ENCODE results near the gene SLC39A7. TPM values are rescaled to one million over a fixed set of nuclear protein-coding genes. Genes with fewer than 3 reads are reported as not detected.

The SLC39A7 gene
- polyA plus RNA-seq, 4 donors, result 38.9 to 162 (median 79.1) TPM

GRCh38 chr6:33251395-33252012 lies 50.8 kb downstream of the SLC39A7 start:
- 83 to 91% (median 84%) methylated on average over 6 of the region's 6 CpGs for WGBS, 3 donors
- no peak overlapping the region for H3K27ac ChIP-seq (ENCODE audit: low read depth in 1 of 3, low read length in 2 of 3)
- peaks cover 0 to 21% (median 0%) of the 10 kb centered on the region in 3 donors for H3K36me3 ChIP-seq (ENCODE audit: control insufficient read depth in 3 of 3, insufficient read depth in 2 of 3, low read depth in 1 of 3, low read length in 3 of 3)
- DNase-seq, result no peak
- no peak for FAIRE-seq
- peaks cover 0 to 13% (median 0%) of the 10 kb centered on the region in 3 donors for H3K27me3 ChIP-seq (ENCODE audit: control insufficient read depth in 3 of 3, insufficient read depth in 3 of 3, low read length in 3 of 3)
- H3K9me3 ChIP-seq (ENCODE audit: control insufficient read depth in 2 of 2, insufficient read depth in 1 of 2, low read depth in 1 of 2, low read length in 1 of 2), result no peaks in the 10 kb centered on the region
- H3K4me3 ChIP-seq (ENCODE audit: low read depth in 1 of 3, low read length in 3 of 3), result no peak overlapping the region
- peaks cover 3 to 20% (median 3%) of the 10 kb centered on the region in 3 donors for H3K4me1 ChIP-seq (ENCODE audit: control insufficient read depth in 3 of 3, insufficient read depth in 2 of 3, low read depth in 1 of 3, low read length in 2 of 3)

GRCh38 chr6:33252759-33253158 lies 52.1 kb downstream of the SLC39A7 start:
- no peak overlapping the region for H3K4me3 ChIP-seq (ENCODE audit: low read depth in 1 of 3, low read length in 3 of 3)
- DNase-seq (no peak), FAIRE-seq (no peak)
- peaks cover 3 to 20% (median 3%) of the 10 kb centered on the region in 3 donors for H3K4me1 ChIP-seq (ENCODE audit: control insufficient read depth in 3 of 3, insufficient read depth in 2 of 3, low read depth in 1 of 3, low read length in 2 of 3)
- H3K27ac ChIP-seq (ENCODE audit: low read depth in 1 of 3, low read length in 2 of 3), result no peak overlapping the region
- no peaks in the 10 kb centered on the region for H3K9me3 ChIP-seq (ENCODE audit: control insufficient read depth in 2 of 2, insufficient read depth in 1 of 2, low read depth in 1 of 2, low read length in 1 of 2)
- peaks cover 0 to 30% (median 0%) of the 10 kb centered on the region in 3 donors for H3K36me3 ChIP-seq (ENCODE audit: control insufficient read depth in 3 of 3, insufficient read depth in 2 of 3, low read depth in 1 of 3, low read length in 3 of 3)
- peaks cover 0 to 4% (median 0%) of the 10 kb centered on the region in 3 donors for H3K27me3 ChIP-seq (ENCODE audit: control insufficient read depth in 3 of 3, insufficient read depth in 3 of 3, low read length in 3 of 3)

Other genes starting within 250 kb of the SLC39A7 start
- gene HLA-DMA, start 247.8 kb upstream of the SLC39A7 start, polyA plus RNA-seq, result 100 to 1,000 TPM in 1 of 4 donors, 10 to 100 TPM in 3; 24.5 to 111 (median 68.5) TPM
- 100 to 1,000 TPM in 1 of 4 donors, 10 to 100 TPM in 3; 76.2 to 201 (median 90.6) TPM for gene BRD2, start 232.3 kb upstream of the SLC39A7 start, polyA plus RNA-seq
- 1 to 10 TPM in 2 of 4 donors, under 1 TPM in 2; 0.22 to 7.2 (median 3.3) TPM for gene HLA-DOA, start 191.3 kb upstream of the SLC39A7 start, polyA plus RNA-seq
- 100 to 1,000 TPM in 1 of 4 donors, 10 to 100 TPM in 2, 1 to 10 TPM in 1; 9.4 to 179 (median 59.4) TPM for gene HLA-DPA1, start 127.2 kb upstream of the SLC39A7 start, polyA plus RNA-seq
- 100 to 1,000 TPM in 1 of 4 donors, 10 to 100 TPM in 3; 14.3 to 150 (median 74.4) TPM for gene HLA-DPB1, start 124.9 kb upstream of the SLC39A7 start, polyA plus RNA-seq
- 1 to 10 TPM in 1 of 4 donors, under 1 TPM in 3; 0.27 to 7.5 (median 0.62) TPM for gene COL11A2, start 8.4 kb upstream of the SLC39A7 start, polyA plus RNA-seq
- 10 to 100 TPM; 26.3 to 43.2 (median 30.8) TPM for gene RXRB, start 202 bp upstream of the SLC39A7 start, polyA plus RNA-seq
- gene HSD17B8, start 3.8 kb downstream of the SLC39A7 start, polyA plus RNA-seq, result 10 to 100 TPM; 30.9 to 46.1 (median 33.0) TPM
- gene RING1, start 7.6 kb downstream of the SLC39A7 start, polyA plus RNA-seq, result 10 to 100 TPM; 30.4 to 46.7 (median 41.8) TPM
- 10 to 100 TPM; 23.8 to 60.3 (median 48.0) TPM for gene VPS52, start 71.0 kb downstream of the SLC39A7 start, polyA plus RNA-seq
- 1,000 to 10,000 TPM; 2,947 to 6,778 (median 4,959) TPM for gene RPS18, start 71.2 kb downstream of the SLC39A7 start, polyA plus RNA-seq
- 10 to 100 TPM in 3 of 4 donors, 1 to 10 TPM in 1; 6.9 to 15.4 (median 12.7) TPM for gene B3GALT4, start 76.3 kb downstream of the SLC39A7 start, polyA plus RNA-seq
- gene WDR46, start 88.4 kb downstream of the SLC39A7 start, polyA plus RNA-seq, result 10 to 100 TPM; 39.4 to 60.5 (median 43.5) TPM
- gene PFDN6, start 88.7 kb downstream of the SLC39A7 start, polyA plus RNA-seq, result 100 to 1,000 TPM in 3 of 4 donors, 10 to 100 TPM in 1; 83.9 to 183 (median 147) TPM
- gene RGL2, start 98.1 kb downstream of the SLC39A7 start, polyA plus RNA-seq, result 10 to 100 TPM; 13.2 to 69.8 (median 25.2) TPM
- 10 to 100 TPM; 33.8 to 85.2 (median 55.6) TPM for gene TAPBP, start 113.2 kb downstream of the SLC39A7 start, polyA plus RNA-seq
- gene ZBTB22, start 116.9 kb downstream of the SLC39A7 start, polyA plus RNA-seq, result 10 to 100 TPM; 10.7 to 17.2 (median 13.8) TPM
- 10 to 100 TPM; 19.5 to 34.7 (median 28.4) TPM for gene DAXX, start 122.1 kb downstream of the SLC39A7 start, polyA plus RNA-seq
- 10 to 100 TPM in 2 of 4 donors, 1 to 10 TPM in 2; 3.1 to 23.2 (median 10.7) TPM for gene KIFC1, start 191.0 kb downstream of the SLC39A7 start, polyA plus RNA-seq
- gene PHF1, start 210.1 kb downstream of the SLC39A7 start, polyA plus RNA-seq, result 10 to 100 TPM; 32.2 to 67.6 (median 44.3) TPM
- 100 to 1,000 TPM; 129 to 255 (median 200) TPM for gene CUTA, start 217.2 kb downstream of the SLC39A7 start, polyA plus RNA-seq
- gene SYNGAP1, start 219.2 kb downstream of the SLC39A7 start, polyA plus RNA-seq, result 10 to 100 TPM in 1 of 4 donors, 1 to 10 TPM in 2, under 1 TPM in 1; 0.89 to 16.6 (median 5.6) TPM